Measurements from ENCODE around the gene KCNQ1. TPM values are rescaled to one million over a fixed set of nuclear protein-coding genes. Genes with fewer than 3 reads are reported as not detected.

KCNQ1 gene
- total and polyA plus RNA-seq, 2 of the 13 experiments (the other 11 are each of a cell fraction or from before 2014, with no cell fraction given): 0.02 to 0.08 TPM

DNA sequence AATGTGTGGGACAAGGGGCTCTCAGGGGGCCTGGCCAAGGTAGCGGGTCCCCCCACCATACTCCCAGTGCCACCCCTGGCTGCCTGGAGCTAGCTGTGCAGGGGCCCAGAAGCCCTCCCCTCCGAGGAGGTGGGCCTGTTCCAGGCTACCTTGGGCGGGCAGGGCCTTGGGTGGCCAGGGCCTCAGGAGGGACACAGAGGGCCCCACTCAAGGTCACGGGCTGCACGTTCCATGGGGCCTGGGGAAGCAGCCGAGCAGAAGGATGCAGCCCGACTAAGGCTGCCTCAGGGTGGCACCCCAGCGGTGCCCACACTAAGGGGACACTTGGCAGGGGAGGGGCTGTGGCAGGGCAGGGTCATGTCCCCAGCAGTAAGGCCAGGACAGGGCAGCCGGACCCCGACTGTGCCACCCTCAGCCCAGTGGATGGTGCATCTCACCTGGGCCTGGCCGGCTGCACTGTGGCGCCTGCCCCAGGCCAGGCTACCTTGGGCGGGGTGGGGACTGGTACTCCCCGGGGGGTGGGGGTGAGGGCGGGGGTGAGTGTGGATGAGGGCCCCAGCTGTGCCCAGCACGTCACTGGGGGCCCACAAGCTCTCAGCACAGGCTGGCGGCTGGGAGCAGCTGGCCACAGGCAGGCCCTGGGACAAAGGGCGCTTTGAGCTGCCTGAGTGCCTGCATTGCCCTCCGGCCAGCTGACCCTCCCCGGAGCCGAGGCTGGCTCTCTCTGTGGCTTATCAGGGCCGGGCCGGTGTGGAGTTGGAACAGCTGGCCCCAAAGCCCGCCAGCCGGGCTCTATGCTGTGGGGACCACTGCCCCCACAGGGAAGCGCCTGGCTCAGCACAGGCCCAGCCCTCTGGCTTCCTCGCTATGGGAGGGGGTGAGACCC, 117.1 kb downstream of the KCNQ1 start (continued):
- TF ChIP-seq PAXIP1 (CRISPR knock-in tag; conservative IDR thresholded peaks at IDR 0.05): peak; percentile 68
- TF ChIP-seq HMG20B (CRISPR knock-in tag; conservative IDR thresholded peaks at IDR 0.05): 0 out of 2 replicates have a peak, but pooled peaks have one; percentile 25
- TF ChIP-seq ZNF468 (CRISPR knock-in tag; IDR thresholded peaks at IDR 0.05): no peak
- 0 out of 2 replicates have a peak, but pooled peaks have one; percentile 54 for TF ChIP-seq ZNF431 (CRISPR knock-in tag; IDR thresholded peaks at IDR 0.05; ENCODE audit: borderline replicate concordance, low read depth)
- TF ChIP-seq RAD51 (IDR thresholded peaks at IDR 0.05; ENCODE audit: borderline replicate concordance): no peak
- TF ChIP-seq ETV6 (CRISPR knock-in tag; conservative IDR thresholded peaks at IDR 0.05): no peak
- no peak for TF ChIP-seq NFYC (CRISPR knock-in tag; IDR thresholded peaks at IDR 0.05)
- TF ChIP-seq ZNF761 (CRISPR knock-in tag; conservative IDR thresholded peaks at IDR 0.05): no peak
- TF ChIP-seq ZNF703 (CRISPR knock-in tag; IDR thresholded peaks at IDR 0.05; ENCODE audit: borderline replicate concordance): no peak
- peak; percentile 51; the same call in 1 of the 2 replicates for TF ChIP-seq ZNF543 (CRISPR knock-in tag; IDR thresholded peaks at IDR 0.05)
- TF ChIP-seq MYNN (CRISPR knock-in tag; IDR thresholded peaks at IDR 0.05; ENCODE audit: low read depth): no peak
- 0 out of 2 replicates have a peak, but pooled peaks have one; percentile 31 for TF ChIP-seq CBFB (CRISPR knock-in tag; IDR thresholded peaks at IDR 0.05)
- TF ChIP-seq TARDBP (CRISPR knock-in tag; IDR thresholded peaks at IDR 0.05): peak; percentile 55
- TF ChIP-seq ZNF326 (CRISPR knock-in tag; IDR thresholded peaks at IDR 0.05; ENCODE audit: borderline replicate concordance): no peak
- TF ChIP-seq, protein P1, sequence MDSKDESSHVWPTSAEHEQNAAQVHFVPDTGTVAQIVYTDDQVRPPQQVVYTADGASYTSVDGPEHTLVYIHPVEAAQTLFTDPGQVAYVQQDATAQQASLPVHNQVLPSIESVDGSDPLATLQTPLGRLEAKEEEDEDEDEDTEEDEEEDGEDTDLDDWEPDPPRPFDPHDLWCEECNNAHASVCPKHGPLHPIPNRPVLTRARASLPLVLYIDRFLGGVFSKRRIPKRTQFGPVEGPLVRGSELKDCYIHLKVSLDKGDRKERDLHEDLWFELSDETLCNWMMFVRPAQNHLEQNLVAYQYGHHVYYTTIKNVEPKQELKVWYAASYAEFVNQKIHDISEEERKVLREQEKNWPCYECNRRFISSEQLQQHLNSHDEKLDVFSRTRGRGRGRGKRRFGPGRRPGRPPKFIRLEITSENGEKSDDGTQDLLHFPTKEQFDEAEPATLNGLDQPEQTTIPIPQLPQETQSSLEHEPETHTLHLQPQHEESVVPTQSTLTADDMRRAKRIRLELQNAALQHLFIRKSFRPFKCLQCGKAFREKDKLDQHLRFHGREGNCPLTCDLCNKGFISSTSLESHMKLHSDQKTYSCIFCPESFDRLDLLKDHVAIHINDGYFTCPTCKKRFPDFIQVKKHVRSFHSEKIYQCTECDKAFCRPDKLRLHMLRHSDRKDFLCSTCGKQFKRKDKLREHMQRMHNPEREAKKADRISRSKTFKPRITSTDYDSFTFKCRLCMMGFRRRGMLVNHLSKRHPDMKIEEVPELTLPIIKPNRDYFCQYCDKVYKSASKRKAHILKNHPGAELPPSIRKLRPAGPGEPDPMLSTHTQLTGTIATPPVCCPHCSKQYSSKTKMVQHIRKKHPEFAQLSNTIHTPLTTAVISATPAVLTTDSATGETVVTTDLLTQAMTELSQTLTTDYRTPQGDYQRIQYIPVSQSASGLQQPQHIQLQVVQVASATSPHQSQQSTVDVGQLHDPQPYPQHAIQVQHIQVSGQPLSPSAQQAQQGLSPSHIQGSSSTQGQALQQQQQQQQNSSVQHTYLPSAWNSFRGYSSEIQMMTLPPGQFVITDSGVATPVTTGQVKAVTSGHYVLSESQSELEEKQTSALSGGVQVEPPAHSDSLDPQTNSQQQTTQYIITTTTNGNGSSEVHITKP (CRISPR knock-in tag; IDR thresholded peaks at IDR 0.05; ENCODE audit: low read depth): no peak
- TF ChIP-seq ZNF138 (CRISPR knock-in tag; IDR thresholded peaks at IDR 0.05; ENCODE audit: low read depth): no peak
- no peak for TF ChIP-seq ZNF317 (CRISPR knock-in tag; IDR thresholded peaks at IDR 0.05)
- TF ChIP-seq REST (IDR thresholded peaks at IDR 0.05; ENCODE audit: borderline replicate concordance in 1 of 2, low read depth in 1 of 2, low read length in 2 of 2): no peak

Measured in HepG2 (cell line).